Mammary epithelial cell (primary cell): ENCODE data around the gene LGALS8.

Experiments
- CTCF ChIP-seq, 2 donors: IDR thresholded peaks in 1 of 2; conservative IDR thresholded peaks in 1 of 2; 2 replicates each; pipeline ENCODE4 v1.5.1; 2011 to 2012; ENCODE audit warnings: inconsistent platforms in 2 of 2, low read length in 2 of 2, mild to moderate bottlenecking in 2 of 2, control low read depth in 1 of 2, low read depth in 1 of 2; ENCODE audit not compliant: insufficient read depth in 1 of 2; ENCODE audit errors: extremely low read depth in 1 of 2
- EZH2 ChIP-seq: IDR thresholded peaks from 2 replicates; pipeline ENCODE4 v1.6.1; 2012; ENCODE audit warnings: low read length, inconsistent platforms, borderline replicate concordance

DNA sequence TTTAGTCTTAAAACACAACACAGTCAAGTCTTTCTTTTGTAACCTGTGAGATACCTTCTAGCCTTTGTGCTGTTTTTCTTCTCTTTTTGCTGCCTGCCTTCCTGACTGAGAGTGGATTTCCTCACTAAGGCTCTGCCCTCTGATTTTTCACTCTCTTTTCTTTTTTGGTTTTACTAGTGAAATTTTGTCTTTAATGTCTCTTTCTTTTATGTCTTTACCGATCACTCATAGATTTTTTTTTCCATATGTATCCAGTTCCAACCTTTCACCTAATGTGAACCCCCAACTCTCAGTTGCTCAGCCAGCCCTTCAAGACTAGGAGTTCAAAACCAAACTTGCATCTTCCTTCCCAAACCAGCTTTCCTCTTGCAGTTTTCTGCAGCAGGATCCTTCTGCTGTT is 6.5 kb downstream of the LGALS8 start:
- TF ChIP-seq CTCF (conservative IDR thresholded peaks at IDR 0.05 in 1 of 2, IDR thresholded peaks at IDR 0.05 in 1 of 2; ENCODE audit: extremely low read depth in 1 of 2, insufficient read depth in 1 of 2, low read depth in 1 of 2, low read length in 2 of 2) (no peak), EZH2 (no peak)
